DOHH2 (cell line): ENCODE data around the gene WEE1.
A peak's percentile ranks its signal among the peaks of the same experiment; 100 is the strongest.

Experiments
- H3F3A ChIP-seq: fragments of 200-600 bp; sonication (generic), shearing (Covaris generic); 2 replicates; pipeline ENCODE4 v1.6.0; 2016; ENCODE audit warnings: antibody characterized with exemption, mild to moderate bottlenecking; ENCODE audit not compliant: control insufficient read depth, insufficient read depth
- H3K27ac ChIP-seq: fragments of 200-600 bp; sonication (generic); 2 replicates; pipeline ENCODE4 v1.5.1; 2014; ENCODE audit warnings: low read depth, mild to moderate bottlenecking, low read length, moderate library complexity
- H3K27me3 ChIP-seq: fragments of 200-600 bp; sonication (generic); 2 replicates; pipeline ENCODE4 v1.6.1; 2014; ENCODE audit warnings: mild to moderate bottlenecking, low read length, mixed read lengths; ENCODE audit not compliant: control insufficient read depth
- H3K36me3 ChIP-seq: fragments of 200-600 bp; sonication (generic); 2 replicates; pipeline ENCODE4 v1.6.1; 2014; ENCODE audit warnings: mild to moderate bottlenecking, low read length, moderate library complexity, mixed read lengths; ENCODE audit not compliant: control insufficient read depth
- H3K4me1 ChIP-seq: fragments of 200-600 bp; sonication (generic); 2 replicates; pipeline ENCODE4 v1.6.1; 2014; ENCODE audit warnings: mild to moderate bottlenecking, low read length, mixed read lengths; ENCODE audit not compliant: control insufficient read depth
- H3K4me2 ChIP-seq: fragments of 200-600 bp; sonication (generic); 2 replicates; pipeline ENCODE4 v1.6.0; 2014; ENCODE audit warnings: mild to moderate bottlenecking, low read length, moderate library complexity
- H3K4me3 ChIP-seq: fragments of 200-600 bp; sonication (generic); 2 replicates; pipeline ENCODE4 v1.5.1; 2014; ENCODE audit warnings: mild to moderate bottlenecking, low read length, mixed read lengths
- H3K79me2 ChIP-seq: fragments of 200-600 bp; sonication (generic); 2 replicates; pipeline ENCODE4 v1.6.1; 2014; ENCODE audit warnings: mild to moderate bottlenecking, low read length, mixed read lengths; ENCODE audit not compliant: control insufficient read depth
- H3K9me2 ChIP-seq: fragments of 200-600 bp; sonication (generic); replicated peaks from 2 replicates; pipeline ENCODE4 v1.6.1; 2014; ENCODE audit warnings: mild to moderate bottlenecking, low read length, mixed read lengths; ENCODE audit not compliant: control insufficient read depth
- H3K9me3 ChIP-seq: fragments of 200-600 bp; sonication (generic); 2 replicates; pipeline ENCODE4 v1.6.1; 2014; ENCODE audit warnings: antibody characterized with exemption, low read length, mixed read lengths; ENCODE audit not compliant: control insufficient read depth, insufficient read depth
- H4K20me1 ChIP-seq: fragments of 200-600 bp; sonication (generic); 2 replicates; pipeline ENCODE4 v1.6.0; 2014; ENCODE audit warnings: low read depth, mild to moderate bottlenecking, antibody characterized with exemption, low read length, moderate library complexity; ENCODE audit not compliant: control insufficient read depth, insufficient read depth
- CTCF ChIP-seq: fragments of 200-600 bp; sonication (generic); IDR thresholded peaks from one replicate; pipeline ENCODE4 v1.5.1; 2014; ENCODE audit warnings: antibody characterized with exemption, mild to moderate bottlenecking, low read depth, low read length; ENCODE audit not compliant: poor library complexity, severe bottlenecking
- EZH2phosphoT487 ChIP-seq: fragments of 200-600 bp; sonication (generic); IDR thresholded peaks from 2 replicates; pipeline ENCODE4 v1.6.1; 2017; ENCODE audit warnings: borderline replicate concordance, mild to moderate bottlenecking, antibody characterized with exemption, low read length, moderate library complexity, mixed read lengths

WEE1 gene

GRCh38 chr11:9533058-9533457 is 40.4 kb upstream of the WEE1 start:
- Histone ChIP-seq H3F3A (peaks cover 6% of the 10 kb centered on the region; the same call in 1 of the 2 replicates), H3K27me3 (no peaks in the 10 kb centered on the region), H3K4me1 (peaks cover 14% of the 10 kb centered on the region), H3K9me2 (no peaks in the 10 kb centered on the region), H3K36me3 (peaks cover 5% of the 10 kb centered on the region), H3K79me2 (no peaks in the 10 kb centered on the region), H3K4me3 (no peak overlapping the region), H3K9me3 (no peaks in the 10 kb centered on the region), H3K4me2 (no peak overlapping the region), H3K27ac (no peak overlapping the region), H4K20me1 (no peaks in the 10 kb centered on the region)
- no peak for TF ChIP-seq EZH2phosphoT487
- TF ChIP-seq CTCF: no peak

- Histone ChIP-seq H3K27ac (no peak overlapping the region), H3K4me2 (no peak overlapping the region)
These were observed 39.6 kb upstream of the WEE1 start for GRCh38 chr11:9533736-9534473.

GRCh38 chr11:9535189-9535781 is 38.2 kb upstream of the WEE1 start:
- H3K4me2 ChIP-seq: no peak overlapping the region
- no peaks in the 10 kb centered on the region for H3K9me2 ChIP-seq
- peaks cover 6% of the 10 kb centered on the region; the same call in 1 of the 2 replicates for H3F3A ChIP-seq
- H3K27me3 ChIP-seq: no peaks in the 10 kb centered on the region
- H3K9me3 ChIP-seq: no peaks in the 10 kb centered on the region
- TF ChIP-seq CTCF: peak; percentile 96
- TF ChIP-seq EZH2phosphoT487: no peak
- H3K27ac ChIP-seq: no peak overlapping the region
- no peaks in the 10 kb centered on the region for H3K36me3 ChIP-seq
- H3K4me1 ChIP-seq: peaks cover 14% of the 10 kb centered on the region
- no peaks in the 10 kb centered on the region for H4K20me1 ChIP-seq
- no peaks in the 10 kb centered on the region for H3K79me2 ChIP-seq
- H3K4me3 ChIP-seq: no peak overlapping the region

More at GRCh38 chr11:9533736-9534473, 39.6 kb upstream of the WEE1 start:
- peaks cover 6% of the 10 kb centered on the region; the same call in 1 of the 2 replicates for H3F3A ChIP-seq
- peaks cover 14% of the 10 kb centered on the region for H3K4me1 ChIP-seq
- no peaks in the 10 kb centered on the region for H3K9me2 ChIP-seq
- no peak for TF ChIP-seq CTCF
- TF ChIP-seq EZH2phosphoT487: no peak
- H3K9me3 ChIP-seq: no peaks in the 10 kb centered on the region
- no peaks in the 10 kb centered on the region for H4K20me1 ChIP-seq
- H3K4me3 ChIP-seq: no peak overlapping the region
- H3K27me3 ChIP-seq: no peaks in the 10 kb centered on the region
- H3K79me2 ChIP-seq: no peaks in the 10 kb centered on the region
- peaks cover 1% of the 10 kb centered on the region; the same call in 1 of the 2 replicates for H3K36me3 ChIP-seq
